SK-N-SH (cell line): Measurements from ENCODE around the gene NKX2-2. TPM values are rescaled to one million over a fixed set of nuclear protein-coding genes. Genes with fewer than 3 reads are reported as not detected.

Experiments used
- CTCF ChIA-PET: fragments of 300-600, 350-600 bp; formaldehyde crosslinking; extraction: SDS; loops from one replicate; lab custom pipeline; 2021; lab: Yijun Ruan, JAX
- POLR2A ChIA-PET: fragments of 350-600 bp; sonication (Branson Sonifier 250); formaldehyde crosslinking; extraction: SDS; loops from one replicate; lab custom pipeline; 2020; ENCODE audit warnings: antibody characterized with exemption, inconsistent platforms; lab: Yijun Ruan, JAX
- DNase-seq: peaks from one replicate; pipeline ENCODE4 v3.0.0; 2012
- H2AFZ ChIP-seq: fragments of 200-600 bp; sonication (generic); 2 replicates; pipeline ENCODE4 v1.8.1; 2016; ENCODE audit warnings: antibody characterized with exemption, mild to moderate bottlenecking, low read depth
- H3F3A ChIP-seq: fragments of 200-600 bp; sonication (generic); replicated peaks from 2 replicates; pipeline ENCODE3; 2016; ENCODE audit warnings: antibody characterized with exemption, mild to moderate bottlenecking; ENCODE audit not compliant: insufficient read depth
- H3K27ac ChIP-seq, 2 experiments: fragments of 200-500 bp in 1 of 2; fragments of 200-600 bp in 1 of 2; sonication (Bioruptor generic) in 1 of 2; sonication (generic), shearing (Covaris generic) in 1 of 2; 2 replicates each; pipeline versions ENCODE4 v1.5.1 to v1.6.1; 2014 to 2016; ENCODE audit warnings: low read depth in 2 of 2, inconsistent platforms in 1 of 2, low read length in 1 of 2, mild to moderate bottlenecking in 1 of 2, mixed read lengths in 1 of 2
- H3K27me3 ChIP-seq: fragments of 200-600 bp; sonication (generic), shearing (Covaris generic); 2 replicates; pipeline ENCODE4 v1.6.1; 2016; ENCODE audit warnings: mixed run types; ENCODE audit not compliant: insufficient read depth
- H3K36me3 ChIP-seq, 2 experiments: fragments of 200-500 bp in 1 of 2; fragments of 200-600 bp in 1 of 2; sonication (Bioruptor generic) in 1 of 2; sonication (generic) in 1 of 2; replicated peaks in 1 of 2; 2 replicates each; pipeline versions ENCODE3 to v1.5.1; 2014 to 2016; ENCODE audit warnings: low read length in 1 of 2, mild to moderate bottlenecking in 1 of 2; ENCODE audit not compliant: insufficient read depth in 2 of 2, control insufficient read depth in 1 of 2
- H3K4me1 ChIP-seq, 2 experiments: fragments of 200-500 bp in 1 of 2; fragments of 200-600 bp in 1 of 2; sonication (Bioruptor generic) in 1 of 2; sonication (generic), shearing (Covaris generic) in 1 of 2; 2 replicates each; pipeline versions ENCODE4 v1.5.1 to v1.6.1; 2014 to 2016; ENCODE audit warnings: low read depth in 1 of 2, low read length in 1 of 2, mixed run types in 1 of 2; ENCODE audit not compliant: insufficient read depth in 2 of 2, control insufficient read depth in 1 of 2
- H3K4me2 ChIP-seq: fragments of 200-600 bp; sonication (generic), shearing (Covaris generic); 2 replicates; pipeline ENCODE4 v1.6.1; 2017; ENCODE audit warnings: mixed run types
- H3K4me3 ChIP-seq, 2 experiments: fragments of 200-500 bp in 1 of 2; fragments of 200-600 bp in 1 of 2; sonication (Bioruptor generic) in 1 of 2; sonication (generic), shearing (Covaris generic) in 1 of 2; 2 replicates each; pipeline versions ENCODE4 v1.5.1 to v1.8.1; 2014 to 2016; ENCODE audit warnings: low read depth in 2 of 2, inconsistent platforms in 1 of 2, low read length in 1 of 2, mild to moderate bottlenecking in 1 of 2, mixed read lengths in 1 of 2, moderate library complexity in 1 of 2
- H3K79me2 ChIP-seq: fragments of 200-600 bp; sonication (generic); 2 replicates; pipeline ENCODE4 v1.8.1; 2017; ENCODE audit warnings: mild to moderate bottlenecking; ENCODE audit not compliant: insufficient read depth
- H3K9ac ChIP-seq: fragments of 200-600 bp; sonication (generic); 2 replicates; pipeline ENCODE4 v1.6.1; 2017; ENCODE audit warnings: mixed run types
- H3K9me2 ChIP-seq: fragments of 200-600 bp; sonication (generic); 2 replicates; pipeline ENCODE4 v1.6.1; 2017; ENCODE audit warnings: mixed run types
- H3K9me3 ChIP-seq: fragments of 200-600 bp; sonication (generic); 2 replicates; pipeline ENCODE4 v1.6.1; 2017; ENCODE audit warnings: mixed run types, mild to moderate bottlenecking, moderate library complexity
- H4K20me1 ChIP-seq: fragments of 200-600 bp; sonication (generic); 2 replicates; pipeline ENCODE4 v1.6.1; 2017; ENCODE audit warnings: mild to moderate bottlenecking, mixed run types; ENCODE audit not compliant: insufficient read depth
- CHD2 ChIP-seq: fragments of 150-350 bp; IDR thresholded peaks from 2 replicates; pipeline ENCODE4 v1.6.1; 2018; ENCODE audit warnings: low read length; ENCODE audit not compliant: partially characterized antibody
- ELF1 ChIP-seq: IDR thresholded peaks from 2 replicates; pipeline ENCODE4 v1.4.0; 2012
- EP300 ChIP-seq, 2 experiments: IDR thresholded peaks; 2 replicates each; pipeline versions ENCODE4 v1.4.0 to v1.6.1; 2012; ENCODE audit warnings: borderline replicate concordance in 1 of 2, low read depth in 1 of 2, low read length in 1 of 2
- EZH2phosphoT487 ChIP-seq: fragments of 200-600 bp; sonication (generic); IDR thresholded peaks from 2 replicates; pipeline ENCODE4 v1.6.1; 2017; ENCODE audit warnings: low read depth, mixed run types, mild to moderate bottlenecking, antibody characterized with exemption, moderate library complexity, borderline replicate concordance
- FOXJ3 ChIP-seq: sonication (generic); formaldehyde crosslinking; IDR thresholded peaks from 2 replicates; pipeline ENCODE4 v1.5.1; 2020; ENCODE audit warnings: mild to moderate bottlenecking, missing genetic modification reagents
- FOXM1 ChIP-seq: IDR thresholded peaks from 2 replicates; pipeline ENCODE4 v1.4.0; 2012; ENCODE audit warnings: low read depth, mild to moderate bottlenecking
- GABPA ChIP-seq: IDR thresholded peaks from 2 replicates; pipeline ENCODE4 v1.4.0; 2012; ENCODE audit warnings: low read depth, mild to moderate bottlenecking
- JUND ChIP-seq: IDR thresholded peaks from 2 replicates; pipeline ENCODE4 v1.4.0; 2012
- MEF2A ChIP-seq: IDR thresholded peaks from 2 replicates; pipeline ENCODE4 v1.4.0; 2012; ENCODE audit warnings: low read depth, borderline replicate concordance
- MXI1 ChIP-seq: IDR thresholded peaks from 2 replicates; pipeline ENCODE4 v1.6.1; 2012; ENCODE audit warnings: mild to moderate bottlenecking, low read depth, low read length, improper control_type of control experiment
- POLR2AphosphoS5 ChIP-seq: IDR thresholded peaks from 2 replicates; pipeline ENCODE4 v1.6.1; 2012; ENCODE audit warnings: low read depth, low read length
- RCOR1 ChIP-seq: fragments of 150-350 bp; IDR thresholded peaks from 2 replicates; pipeline ENCODE4 v1.6.1; 2017; ENCODE audit warnings: antibody characterized with exemption, low read length
- SIN3A ChIP-seq: IDR thresholded peaks from 2 replicates; pipeline ENCODE4 v1.6.1; 2012; ENCODE audit warnings: low read depth, mild to moderate bottlenecking, low read length, moderate library complexity, borderline replicate concordance
- SMC3 ChIP-seq: IDR thresholded peaks from 2 replicates; pipeline ENCODE4 v1.6.1; 2012; ENCODE audit warnings: low read depth, low read length, improper control_type of control experiment
- TAF1 ChIP-seq: IDR thresholded peaks from 2 replicates; pipeline ENCODE4 v1.6.1; 2012; ENCODE audit warnings: low read depth, mild to moderate bottlenecking, low read length, moderate library complexity, borderline replicate concordance
- YY1 ChIP-seq: IDR thresholded peaks from 2 replicates; pipeline ENCODE4 v1.4.0; 2012; ENCODE audit warnings: low read depth, mild to moderate bottlenecking
- WGBS: methylation state at CpG from one replicate; pipeline ENCODE4 v1.1.6; 2017; ENCODE audit warnings: low lambda C conversion rate; 5-methylcytosine and 5-hydroxymethylcytosine counted together
- polyA plus RNA-seq, 3 experiments: library from polyadenylated mRNA; depleted of rRNA; stranded (reverse); fragments of >200 nt; gene quantifications; 2 replicates each; pipeline ENCODE4 v1.2.3, GENCODE V29; 2012
- TF ChIP-seq, protein P1 (sequence below): fragments of 200-600 bp; sonication (generic); IDR thresholded peaks from 2 replicates; pipeline ENCODE4 v1.6.1; 2017; ENCODE audit warnings: antibody characterized with exemption, mild to moderate bottlenecking, moderate library complexity
- TF ChIP-seq, protein P2 (sequence below): IDR thresholded peaks from 2 replicates; pipeline ENCODE4; 2012

NKX2-2 gene
- polyA plus RNA-seq, 1 of the 3 experiments (the other 2 are of a cell fraction), result not detected

DNA sequence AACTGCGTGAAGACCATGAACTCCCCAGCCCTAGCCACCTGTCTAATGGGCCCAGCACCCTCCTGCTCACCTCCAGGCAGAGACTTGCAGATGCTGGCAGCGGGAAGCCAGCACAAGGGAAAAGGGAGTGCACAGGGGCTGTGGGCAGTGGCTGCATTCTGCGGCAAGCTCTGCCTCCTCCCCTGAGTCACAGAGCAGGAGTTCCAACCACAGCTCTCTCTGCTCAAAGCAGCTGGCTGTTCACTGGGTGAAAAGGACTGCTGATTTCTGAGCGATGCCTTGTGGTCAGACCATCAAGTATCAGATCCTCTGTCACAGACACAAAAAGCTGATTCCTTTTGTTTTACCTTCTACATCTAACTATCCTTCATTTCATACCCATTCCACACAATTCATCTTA is 10.5 kb downstream of the NKX2-2 start:
- Histone ChIP-seq H3K9me3 (no peaks in the 10 kb centered on the region), H2AFZ (no peak overlapping the region), H3K79me2 (no peaks in the 10 kb centered on the region), H4K20me1 (no peaks in the 10 kb centered on the region), H3K27ac (no peak overlapping the region), H3K27me3 (peaks cover 73% of the 10 kb centered on the region), H3K4me3 (no peak overlapping the region), H3F3A (no peaks in the 10 kb centered on the region), H3K9me2 (no peaks in the 10 kb centered on the region), H3K4me1 (peaks cover 0 to 4% of the 10 kb centered on the region in 2 experiments; a peak in 2 of 4 replicates), H3K36me3 (no peaks in the 10 kb centered on the region), H3K4me2 (no peak overlapping the region), H3K9ac (no peak overlapping the region)
- ChIA-PET CTCF (interaction anchor here (0.8 to 15.0 kb wide), 13 partner anchors 11 to 666 kb away, joined by 3 to 336 read pairs (median 4); partner anchors contain the start of gene NKX2-2), POLR2A (no interaction called here)
- DNase-seq, result no peak
- TF ChIP-seq EP300 (IDR thresholded peaks at IDR 0.05; ENCODE audit: borderline replicate concordance in 1 of 2, low read depth in 1 of 2, low read length in 1 of 2) (no peak), GABPA (no peak), ELF1 (no peak), JUND (no peak)
- WGBS, result 0% methylated on average over 3 of the region's 4 CpGs

DNA sequence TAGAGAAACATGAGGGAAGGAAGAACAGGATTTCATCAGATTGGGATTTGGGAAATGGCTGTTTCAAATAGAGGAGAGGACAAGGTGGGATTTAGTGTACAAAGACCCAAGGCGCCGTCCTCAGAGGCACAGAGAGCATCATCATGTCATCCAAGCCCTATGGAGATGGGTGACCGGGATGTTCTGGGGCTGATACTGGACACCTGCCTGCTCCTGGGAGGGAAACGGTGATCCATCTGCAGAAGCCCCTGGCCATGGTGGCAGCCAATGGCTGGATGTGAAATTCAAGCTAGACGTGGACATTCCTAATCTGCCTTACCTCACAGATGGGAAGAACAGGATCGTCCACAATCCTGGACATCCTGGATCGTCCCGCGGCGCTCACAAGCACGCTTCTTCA is 12.7 kb downstream of the NKX2-2 start:
- H3K27ac ChIP-seq, result no peak overlapping the region
- peaks cover 67% of the 10 kb centered on the region for H3K27me3 ChIP-seq
- H3K4me2 ChIP-seq, result no peak overlapping the region
- H3K9me2 ChIP-seq, result no peaks in the 10 kb centered on the region
- H3K4me1 ChIP-seq, result peaks cover 0 to 4% of the 10 kb centered on the region in 2 experiments; a peak in 2 of 4 replicates
- DNase-seq, result no peak
- no peaks in the 10 kb centered on the region for H3K79me2 ChIP-seq
- no peaks in the 10 kb centered on the region for H4K20me1 ChIP-seq
- ChIA-PET CTCF (interaction anchor here (0.8 to 15.0 kb wide), 6 partner anchors 9 to 664 kb away, joined by 3 to 336 read pairs (median 31); partner anchors contain the start of gene NKX2-2), POLR2A (no interaction called here)
- H2AFZ ChIP-seq, result no peak overlapping the region
- no peak overlapping the region for H3K9ac ChIP-seq
- H3F3A ChIP-seq, result no peaks in the 10 kb centered on the region
- H3K4me3 ChIP-seq, result no peak overlapping the region
- H3K9me3 ChIP-seq, result no peaks in the 10 kb centered on the region
- H3K36me3 ChIP-seq, result no peaks in the 10 kb centered on the region
- TF ChIP-seq EP300 (IDR thresholded peaks at IDR 0.05; ENCODE audit: borderline replicate concordance in 1 of 2, low read depth in 1 of 2, low read length in 1 of 2) (no peak), FOXJ3 (CRISPR knock-in tag) (no peak), EZH2phosphoT487 (no peak), SMC3 (no peak), SIN3A (no peak), YY1 (no peak), MEF2A (no peak), RCOR1 (no peak), JUND (no peak), MXI1 (no peak), TAF1 (no peak), POLR2AphosphoS5 (no peak), FOXM1 (no peak), CHD2 (no peak)
- TF ChIP-seq, protein P1, sequence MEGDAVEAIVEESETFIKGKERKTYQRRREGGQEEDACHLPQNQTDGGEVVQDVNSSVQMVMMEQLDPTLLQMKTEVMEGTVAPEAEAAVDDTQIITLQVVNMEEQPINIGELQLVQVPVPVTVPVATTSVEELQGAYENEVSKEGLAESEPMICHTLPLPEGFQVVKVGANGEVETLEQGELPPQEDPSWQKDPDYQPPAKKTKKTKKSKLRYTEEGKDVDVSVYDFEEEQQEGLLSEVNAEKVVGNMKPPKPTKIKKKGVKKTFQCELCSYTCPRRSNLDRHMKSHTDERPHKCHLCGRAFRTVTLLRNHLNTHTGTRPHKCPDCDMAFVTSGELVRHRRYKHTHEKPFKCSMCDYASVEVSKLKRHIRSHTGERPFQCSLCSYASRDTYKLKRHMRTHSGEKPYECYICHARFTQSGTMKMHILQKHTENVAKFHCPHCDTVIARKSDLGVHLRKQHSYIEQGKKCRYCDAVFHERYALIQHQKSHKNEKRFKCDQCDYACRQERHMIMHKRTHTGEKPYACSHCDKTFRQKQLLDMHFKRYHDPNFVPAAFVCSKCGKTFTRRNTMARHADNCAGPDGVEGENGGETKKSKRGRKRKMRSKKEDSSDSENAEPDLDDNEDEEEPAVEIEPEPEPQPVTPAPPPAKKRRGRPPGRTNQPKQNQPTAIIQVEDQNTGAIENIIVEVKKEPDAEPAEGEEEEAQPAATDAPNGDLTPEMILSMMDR, result no peak
- TF ChIP-seq, protein P2, sequence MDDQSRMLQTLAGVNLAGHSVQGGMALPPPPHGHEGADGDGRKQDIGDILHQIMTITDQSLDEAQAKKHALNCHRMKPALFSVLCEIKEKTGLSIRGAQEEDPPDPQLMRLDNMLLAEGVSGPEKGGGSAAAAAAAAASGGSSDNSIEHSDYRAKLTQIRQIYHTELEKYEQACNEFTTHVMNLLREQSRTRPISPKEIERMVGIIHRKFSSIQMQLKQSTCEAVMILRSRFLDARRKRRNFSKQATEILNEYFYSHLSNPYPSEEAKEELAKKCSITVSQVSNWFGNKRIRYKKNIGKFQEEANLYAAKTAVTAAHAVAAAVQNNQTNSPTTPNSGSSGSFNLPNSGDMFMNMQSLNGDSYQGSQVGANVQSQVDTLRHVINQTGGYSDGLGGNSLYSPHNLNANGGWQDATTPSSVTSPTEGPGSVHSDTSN, result no peak
- TF ChIP-seq, all 33 proteins: peak for 0
- WGBS, result 28% methylated on average over 11 of the region's 11 CpGs
